Prostate gland (tissue), 2 donors: ENCODE results near the gene IRX2. TPM values are rescaled to one million over a fixed set of nuclear protein-coding genes. Genes with fewer than 3 reads are reported as not detected.

Experiments used
- DNase-seq: peaks from one replicate; pipeline ENCODE4 v3.0.0-alpha.2; 2019; ENCODE audit warnings: low spot score
- H3K27ac ChIP-seq, 2 donors: fragments of 200-600 bp; sonication (generic); 2 replicates each; pipeline ENCODE4 v1.5.1; 2017 to 2019
- H3K27me3 ChIP-seq: fragments of 200-600 bp; sonication (generic); replicated peaks from 2 replicates; pipeline ENCODE4 v1.5.1; 2019; ENCODE audit not compliant: insufficient read depth
- H3K36me3 ChIP-seq, 2 donors: fragments of 200-600 bp; sonication (generic); 1 replicate in 1 of 2; 2 replicates in 1 of 2; pipeline versions ENCODE4 v1.5.1 to v1.8.1; 2017 to 2019
- H3K4me1 ChIP-seq: fragments of 200-600 bp; sonication (generic); replicated peaks from 2 replicates; pipeline ENCODE4 v1.5.1; 2019
- H3K4me3 ChIP-seq, 2 donors: fragments of 200-600 bp; sonication (generic); 2 replicates each; pipeline ENCODE4 v1.5.1; 2017 to 2019
- H3K9me3 ChIP-seq: fragments of 200-600 bp; sonication (generic); 2 replicates; pipeline ENCODE4 v1.5.1; 2017
- CTCF ChIP-seq, 4 experiments: fragments of 200-600 bp in 2 of 4; fragments of 450-650 bp in 2 of 4; sonication (generic) in 2 of 4; IDR thresholded peaks; 1 replicate in 3 of 4; 2 replicates in 1 of 4; pipeline ENCODE4 v1.5.1; 2016 to 2019; ENCODE audit warnings: antibody characterized with exemption in 4 of 4, mild to moderate bottlenecking in 2 of 4, moderate library complexity in 2 of 4
- POLR2A ChIP-seq: fragments of 450-650 bp; IDR thresholded peaks from one replicate; pipeline ENCODE4 v1.6.1; 2016; ENCODE audit warnings: antibody characterized with exemption, mild to moderate bottlenecking
- POLR2AphosphoS5 ChIP-seq: sonication (generic); formaldehyde crosslinking; IDR thresholded peaks from one replicate; pipeline ENCODE4 v1.6.1; 2017; ENCODE audit warnings: antibody characterized with exemption
- WGBS: methylation state at CpG from one replicate; pipeline ENCODE4 v1.1.5; 2018; 5-methylcytosine and 5-hydroxymethylcytosine counted together
- intact Hi-C: fragments of 100-400 bp; cut with DNase I; formaldehyde crosslinking; loops from one replicate; pipeline ENCODE4 v1.14.2; 2022
- total RNA-seq, 2 donors: library from RNA; depleted of rRNA; stranded (reverse); fragments of >200 nt; gene quantifications; one replicate each; pipeline ENCODE4 v1.1.0, GENCODE V29; 2016

Gene IRX2
- total RNA-seq, 2 donors from 2014 or later: 10.2 to 20.6 TPM

- intact Hi-C loops: no loop called here
- no peaks in the 10 kb centered on the region for H3K27me3 ChIP-seq
Observed at GRCh38 chr5:2714026-2714425, 37.5 kb downstream of the IRX2 start.

GRCh38 chr5:2711446-2712425 is 39.7 kb downstream of the IRX2 start:
- Histone ChIP-seq H3K4me3 (no peak overlapping the region), H3K27ac (no peak overlapping the region), H3K27me3 (no peaks in the 10 kb centered on the region), H3K9me3 (no peaks in the 10 kb centered on the region), H3K4me1 (no peaks in the 10 kb centered on the region), H3K36me3 (no peaks in the 10 kb centered on the region)
- no peak for TF ChIP-seq POLR2A
- TF ChIP-seq POLR2AphosphoS5: no peak
- no peak for TF ChIP-seq CTCF (IDR thresholded peaks at IDR 0.05)
- no peak for DNase-seq
- intact Hi-C loops: no loop called here
- WGBS: 89% methylated on average over 24 of the region's 24 CpGs

More at GRCh38 chr5:2714026-2714425, 37.5 kb downstream of the IRX2 start:
- Histone ChIP-seq H3K9me3 (no peaks in the 10 kb centered on the region), H3K4me1 (no peaks in the 10 kb centered on the region), H3K27ac (no peak overlapping the region), H3K4me3 (no peak overlapping the region), H3K36me3 (no peaks in the 10 kb centered on the region)
- no peak for TF ChIP-seq POLR2AphosphoS5
- TF ChIP-seq POLR2A: no peak
- no peak for TF ChIP-seq CTCF (IDR thresholded peaks at IDR 0.05)
- DNase-seq: no peak
- WGBS: 87% methylated on average over 6 of the region's 6 CpGs

- no peak for DNase-seq
- Histone ChIP-seq H3K27ac (no peak overlapping the region), H3K4me1 (no peaks in the 10 kb centered on the region), H3K4me3 (no peak overlapping the region), H3K27me3 (no peaks in the 10 kb centered on the region), H3K36me3 (no peaks in the 10 kb centered on the region), H3K9me3 (no peaks in the 10 kb centered on the region)
- 53% methylated on average over 3 of the region's 3 CpGs for WGBS
- intact Hi-C loops: no loop called here
- TF ChIP-seq CTCF (IDR thresholded peaks at IDR 0.05): peak in 3 of 4 experiments; percentile 40 to 44 (median 43)
- TF ChIP-seq POLR2AphosphoS5: no peak
- no peak for TF ChIP-seq POLR2A
Observed at GRCh38 chr5:2710910-2711309, 40.6 kb downstream of the IRX2 start.

- TF ChIP-seq CTCF (IDR thresholded peaks at IDR 0.05) (no peak), POLR2A (no peak), POLR2AphosphoS5 (no peak)
- Histone ChIP-seq H3K4me3 (no peak overlapping the region), H3K36me3 (no peaks in the 10 kb centered on the region), H3K27ac (no peak overlapping the region), H3K4me1 (no peaks in the 10 kb centered on the region), H3K27me3 (peaks cover under 1% of the 10 kb centered on the region), H3K9me3 (no peaks in the 10 kb centered on the region)
- no peak for DNase-seq
- 80% methylated on average over 16 of the region's 16 CpGs for WGBS
- intact Hi-C loops: no loop called here
Observed at GRCh38 chr5:2709976-2710689, 41.3 kb downstream of the IRX2 start.
